Tibial artery (tissue), 4 donors: ENCODE measurements around the gene SLC22A13.

ENCODE experiments used
- DNase-seq, 2 donors: peaks; one replicate each; pipeline ENCODE4 v3.0.0-alpha.2; 2019
- H3K27ac ChIP-seq, 2 donors: fragments of 200-600 bp; sonication (generic) in 1 of 2; 1 replicate in 1 of 2; 2 replicates in 1 of 2; pipeline ENCODE4 v1.5.1; 2018 to 2019; ENCODE audit warnings: mild to moderate bottlenecking in 1 of 2
- H3K27me3 ChIP-seq, 2 donors: fragments of 200-600 bp; sonication (generic) in 1 of 2; one replicate each; pipeline versions ENCODE4 v1.5.1 to v1.6.0; 2016 to 2019
- H3K36me3 ChIP-seq, 3 donors: fragments of 200-600 bp; sonication (generic) in 2 of 3; one replicate each; pipeline ENCODE4 v1.5.1; 2016 to 2019; ENCODE audit warnings: mild to moderate bottlenecking in 2 of 3
- H3K4me1 ChIP-seq, 4 donors: fragments of 200-600 bp; sonication (generic) in 2 of 4; 1 replicate in 3 of 4; 2 replicates in 1 of 4; pipeline ENCODE4 v1.5.1; 2016 to 2019
- H3K4me3 ChIP-seq, 2 donors: fragments of 200-600 bp; sonication (generic) in 1 of 2; 1 replicate in 1 of 2; 2 replicates in 1 of 2; pipeline ENCODE4 v1.5.1; 2018 to 2019; ENCODE audit warnings: mild to moderate bottlenecking in 2 of 2
- H3K9me3 ChIP-seq, 3 donors: fragments of 200-600 bp; sonication (generic) in 1 of 3; one replicate each; pipeline ENCODE4 v1.5.1; 2016 to 2019
- CTCF ChIP-seq, 2 experiments: fragments of 200-600 bp in 1 of 2; fragments of 450-650 bp in 1 of 2; IDR thresholded peaks; one replicate each; pipeline ENCODE4 v1.5.1; 2017 to 2019; ENCODE audit warnings: antibody characterized with exemption in 2 of 2, mild to moderate bottlenecking in 1 of 2, moderate library complexity in 1 of 2
- intact Hi-C: fragments of 100-400 bp; cut with DNase I; formaldehyde crosslinking; loops from one replicate; pipeline ENCODE4 v1.15.0; 2023; ENCODE audit warnings: low total_unique reads

SLC22A13 gene

DNA sequence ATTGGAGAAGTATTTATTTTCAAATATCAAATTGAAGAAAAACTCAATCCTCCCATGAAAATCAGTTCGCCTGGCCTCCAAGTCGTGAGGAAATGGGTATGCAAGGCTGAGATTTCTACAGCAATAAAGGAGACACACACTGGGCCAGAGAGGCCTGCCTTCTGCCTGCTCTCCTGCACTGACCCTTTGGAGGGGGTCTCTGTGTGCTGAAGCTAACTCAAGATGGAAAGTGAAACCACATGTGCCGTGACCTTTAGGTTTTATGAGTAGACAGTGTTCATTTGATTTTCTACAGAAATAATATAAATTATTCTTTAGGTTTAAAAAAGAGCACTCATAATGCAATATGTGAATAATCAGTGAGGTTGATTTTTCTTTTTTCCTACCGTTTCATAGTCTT lies 11.9 kb upstream of the SLC22A13 start:
- no peak overlapping the region for H3K27ac ChIP-seq
- H3K9me3 ChIP-seq = no peaks in the 10 kb centered on the region
- DNase-seq = no peak
- TF ChIP-seq CTCF (IDR thresholded peaks at IDR 0.05) = no peak
- intact Hi-C loops = loop anchor here (10.0 kb wide), 1 partner anchor 129 kb away; no protein-coding TSS in a partner anchor
- H3K4me3 ChIP-seq = no peak overlapping the region
- H3K27me3 ChIP-seq = no peaks in the 10 kb centered on the region
- H3K4me1 ChIP-seq = no peaks in the 10 kb centered on the region
- peaks cover 50 to 63% (median 53%) of the 10 kb centered on the region in 3 donors for H3K36me3 ChIP-seq

GRCh38 chr3:38254872-38255271 lies 10.7 kb upstream of the SLC22A13 start:
- Histone ChIP-seq H3K27me3 (no peaks in the 10 kb centered on the region), H3K9me3 (no peaks in the 10 kb centered on the region), H3K36me3 (peaks cover 45 to 55% (median 50%) of the 10 kb centered on the region in 3 donors), H3K4me3 (no peak overlapping the region), H3K27ac (no peak overlapping the region), H3K4me1 (no peaks in the 10 kb centered on the region)
- intact Hi-C loops = loop anchor here (10.0 kb wide), 1 partner anchor 130 kb away; no protein-coding TSS in a partner anchor
- TF ChIP-seq CTCF (IDR thresholded peaks at IDR 0.05) = no peak
- DNase-seq = no peak

DNA sequence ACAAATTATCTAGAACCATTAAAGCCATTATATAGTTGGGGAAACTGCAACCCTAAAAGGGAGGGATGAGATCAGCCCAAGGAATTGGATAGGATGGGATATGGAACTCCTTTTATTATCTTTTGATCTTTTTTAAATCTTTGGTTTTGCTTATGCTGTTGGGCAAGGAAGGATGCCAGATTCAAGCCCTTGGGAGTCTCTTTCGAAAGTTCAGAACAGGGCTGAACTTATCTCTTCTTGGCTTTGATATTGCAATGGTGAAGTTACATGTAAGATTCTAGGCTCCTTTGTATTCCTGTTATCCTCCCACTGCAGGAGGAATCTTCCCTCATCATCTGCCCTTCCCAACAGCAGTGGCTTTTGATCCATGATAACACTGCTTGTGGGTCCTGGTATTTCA lies 10.0 kb upstream of the SLC22A13 start:
- Histone ChIP-seq H3K4me3 (no peak overlapping the region), H3K27me3 (no peaks in the 10 kb centered on the region), H3K9me3 (no peaks in the 10 kb centered on the region), H3K4me1 (no peaks in the 10 kb centered on the region), H3K27ac (no peak overlapping the region), H3K36me3 (peaks cover 39 to 52% (median 46%) of the 10 kb centered on the region in 3 donors)
- intact Hi-C loops = loop anchor here (10.0 kb wide), 1 partner anchor 131 kb away; no protein-coding TSS in a partner anchor
- no peak for DNase-seq
- no peak for TF ChIP-seq CTCF (IDR thresholded peaks at IDR 0.05)

DNA sequence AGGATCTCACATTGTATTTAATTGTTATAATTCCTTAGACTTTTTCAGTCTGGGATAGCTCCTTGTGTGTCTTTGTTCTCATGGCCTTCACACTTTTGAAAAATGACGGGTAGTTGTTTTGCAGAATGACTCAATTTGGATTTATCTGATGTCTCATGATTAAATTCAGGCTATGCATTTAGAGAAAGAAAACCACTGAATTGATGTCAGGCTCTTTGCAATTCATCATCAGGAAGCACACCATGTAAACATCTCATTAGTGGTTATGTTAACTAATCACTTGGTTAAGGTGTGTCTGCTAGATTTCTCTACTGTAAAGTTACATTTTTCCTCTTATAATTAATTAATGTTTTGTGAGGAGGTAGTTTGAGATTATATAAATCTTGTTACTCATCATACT lies 8.0 kb upstream of the SLC22A13 start:
- no peaks in the 10 kb centered on the region for H3K4me1 ChIP-seq
- H3K27ac ChIP-seq = no peak overlapping the region
- no peaks in the 10 kb centered on the region for H3K27me3 ChIP-seq
- peaks cover 25 to 34% (median 27%) of the 10 kb centered on the region in 3 donors for H3K36me3 ChIP-seq
- no peak for TF ChIP-seq CTCF (IDR thresholded peaks at IDR 0.05)
- no peak for DNase-seq
- no peaks in the 10 kb centered on the region for H3K9me3 ChIP-seq
- H3K4me3 ChIP-seq = no peak overlapping the region
- intact Hi-C loops = loop anchor here (10.0 kb wide), 1 partner anchor 133 kb away; no protein-coding TSS in a partner anchor

DNA sequence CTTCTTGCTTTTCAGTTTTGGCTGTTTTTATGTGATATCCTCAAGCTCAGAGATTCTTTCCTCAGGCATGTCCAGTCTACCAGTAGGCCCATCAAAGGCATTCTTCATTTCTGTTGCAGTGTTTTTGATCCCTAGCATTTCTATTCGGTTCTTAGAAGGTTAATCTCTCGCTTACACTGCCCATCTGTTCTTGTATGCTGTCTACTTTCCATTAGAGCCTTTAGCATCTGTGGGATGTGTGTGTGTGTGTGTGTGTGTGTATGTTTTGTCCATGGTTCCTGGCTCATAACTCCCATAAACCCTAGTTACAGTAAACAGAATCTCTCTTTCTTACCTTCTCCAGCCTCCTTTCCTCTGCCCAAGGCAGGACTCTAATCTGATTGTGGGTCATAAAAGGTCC lies 5.1 kb upstream of the SLC22A13 start:
- H3K27ac ChIP-seq = no peak overlapping the region
- peaks cover 0 to 10% (median 0%) of the 10 kb centered on the region in 3 donors for H3K36me3 ChIP-seq
- H3K4me1 ChIP-seq = no peaks in the 10 kb centered on the region
- no peaks in the 10 kb centered on the region for H3K27me3 ChIP-seq
- intact Hi-C loops = no loop called here
- no peaks in the 10 kb centered on the region for H3K9me3 ChIP-seq
- no peak for DNase-seq
- no peak for TF ChIP-seq CTCF (IDR thresholded peaks at IDR 0.05)
- H3K4me3 ChIP-seq = no peak overlapping the region

DNA sequence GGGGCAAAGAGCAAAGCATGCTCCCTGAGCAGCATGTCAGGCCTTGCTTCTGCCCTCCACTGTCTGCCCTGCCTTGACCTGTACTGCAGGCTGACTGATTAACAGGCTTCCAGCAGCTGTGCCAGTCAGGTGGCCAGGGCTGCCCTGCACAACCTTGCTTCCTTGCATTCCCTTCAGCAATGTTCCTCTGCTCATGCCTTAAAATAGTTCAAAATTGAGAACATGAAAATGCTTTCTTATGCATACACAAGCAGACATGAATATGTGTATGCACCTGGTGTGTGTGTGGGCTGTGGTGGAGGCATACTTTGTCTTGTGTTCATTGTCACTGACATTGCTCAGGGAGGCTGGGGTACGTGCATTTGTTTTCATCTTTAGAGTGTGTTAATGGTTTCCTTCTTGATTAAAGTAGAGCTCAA lies 1.2 kb upstream of the SLC22A13 start:
- intact Hi-C loops = no loop called here

More for the DNA sequence above, 1.2 kb upstream of the SLC22A13 start:
- no peaks in the 10 kb centered on the region for H3K4me1 ChIP-seq
- H3K27me3 ChIP-seq = no peaks in the 10 kb centered on the region
- H3K9me3 ChIP-seq = no peaks in the 10 kb centered on the region
- no peak for DNase-seq
- H3K27ac ChIP-seq = no peak overlapping the region
- no peak overlapping the region for H3K4me3 ChIP-seq
- peaks cover 0 to 4% (median 0%) of the 10 kb centered on the region in 3 donors for H3K36me3 ChIP-seq
- no peak for TF ChIP-seq CTCF (IDR thresholded peaks at IDR 0.05)
